ENCODE data around the gene NCAN.

Gene NCAN

GRCh38 chr19:19297759-19298158, 86.0 kb downstream of the NCAN start:
- H3K36me3 Mint-ChIP-seq (ENCODE audit: low read depth) = peaks cover 86% of the 10 kb centered on the region
- no peaks in the 10 kb centered on the region for H3K4me1 Mint-ChIP-seq (ENCODE audit: low read depth)
- peaks cover 3% of the 10 kb centered on the region for H3K9me3 Mint-ChIP-seq
- DNase-seq = no peak
- H3K27me3 Mint-ChIP-seq = no peaks in the 10 kb centered on the region
- no peak overlapping the region for H3K4me3 Mint-ChIP-seq
- H3K27ac Mint-ChIP-seq = no peak overlapping the region

- H3K9me3 Mint-ChIP-seq = no peaks in the 10 kb centered on the region
- H3K27ac Mint-ChIP-seq = no peak overlapping the region
- no peaks in the 10 kb centered on the region for H3K27me3 Mint-ChIP-seq
- peaks cover 83% of the 10 kb centered on the region for H3K36me3 Mint-ChIP-seq (ENCODE audit: low read depth)
- H3K4me1 Mint-ChIP-seq (ENCODE audit: low read depth) = no peaks in the 10 kb centered on the region
- no peak overlapping the region for H3K4me3 Mint-ChIP-seq
- no peak for DNase-seq
Observed at GRCh38 chr19:19300613-19301012, 88.9 kb downstream of the NCAN start.
